ENCODE results near the gene MPHOSPH9. TPM values are rescaled to one million over a fixed set of nuclear protein-coding genes. Genes with fewer than 3 reads are reported as not detected.
"Not testable (repeated sequence)": the region's sequence is repeated elsewhere in the genome, so short reads cannot be mapped to it uniquely, and the experiment has no call there.

MPHOSPH9 gene
- total and polyA plus RNA-seq, 2 of the 4 experiments (the other 2 are of a cell fraction) = 7.6 to 17.0 TPM

DNA sequence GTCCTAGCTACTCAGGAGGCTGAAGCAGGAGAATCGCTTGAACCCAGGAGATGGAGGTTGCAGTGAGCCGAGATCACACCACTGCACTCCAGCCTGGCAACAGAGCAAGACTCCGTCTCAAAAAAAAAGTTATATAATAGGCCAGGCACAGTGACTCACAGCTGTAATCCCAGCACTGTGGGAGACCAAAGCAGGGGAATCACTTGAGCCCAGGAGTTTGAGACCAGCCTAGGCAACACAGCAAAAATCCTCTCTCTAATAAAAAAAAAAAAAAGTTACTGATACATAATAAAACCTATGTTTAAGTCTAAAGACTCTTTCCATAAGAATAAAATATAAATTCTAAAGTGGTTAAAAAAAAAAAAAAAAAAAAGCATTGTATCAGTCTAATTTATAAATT lies 26.1 kb downstream of the MPHOSPH9 start:
- H3K27ac ChIP-seq (ENCODE audit: insufficient read depth, low read length); in situ Hi-C loops (cut with MboI; ENCODE audit: low sequenced_read_pairs); H2BK20ac ChIP-seq (ENCODE audit: low read depth, low read length); BruUV-seq (replicated peaks); H3K23ac ChIP-seq (ENCODE audit: low read depth, low read length); H2AK5ac ChIP-seq (ENCODE audit: low read depth, low read length); H3K4me2 ChIP-seq (ENCODE audit: low read depth, low read length); H3K18ac ChIP-seq (ENCODE audit: low read depth, low read length); CTCF ChIA-PET; H3K9ac ChIP-seq (ENCODE audit: low read depth, low read length); H4K5ac ChIP-seq (ENCODE audit: low read depth, low read length); H3K56ac ChIP-seq (ENCODE audit: extremely low read depth, insufficient read depth, low read length); H2BK15ac ChIP-seq (ENCODE audit: low read depth, low read length); H3K4ac ChIP-seq (ENCODE audit: low read depth, low read length); H2BK5ac ChIP-seq (ENCODE audit: low read depth, low read length, poor library complexity, severe bottlenecking); H2AFZ ChIP-seq (replicated peaks; ENCODE audit: low read length, poor library complexity); H3K4me1 ChIP-seq (ENCODE audit: control insufficient read depth, insufficient read depth, low read length); H3K4me3 ChIP-seq (ENCODE audit: insufficient read depth, low read depth, low read length); H2AK9ac ChIP-seq (replicated peaks; ENCODE audit: low read depth, low read length, poor library complexity); H3K9me1 ChIP-seq (ENCODE audit: insufficient read depth, low read length); H3K9me3 ChIP-seq (ENCODE audit: control insufficient read depth, insufficient read depth, low read length); H3K27me3 ChIP-seq (ENCODE audit: control insufficient read depth, insufficient read depth, low read length); H2BK120ac ChIP-seq (ENCODE audit: low read depth, low read length); H3K79me1 ChIP-seq (ENCODE audit: low read depth in 1 of 2, low read length in 2 of 2); H4K20me1 ChIP-seq (ENCODE audit: insufficient read depth, low read length); H4K91ac ChIP-seq (ENCODE audit: insufficient read depth, low read depth, low read length); H3K14ac ChIP-seq (replicated peaks; ENCODE audit: low read depth, low read length); H4K8ac ChIP-seq (ENCODE audit: low read depth in 2 of 2, low read length in 2 of 2); POLR2A ChIA-PET (ENCODE audit: unreplicated experiment); dilution Hi-C loops (cut with HindIII; ENCODE audit: low sequenced_read_pairs, unreplicated experiment): not testable (repeated sequence)
- 89% methylated on average over 3 of the region's 3 CpGs; no CpG with 5 or more reads in 1 of the 2 experiments for WGBS, 2 experiments (ENCODE audit: extremely low coverage in 2 of 2, insufficient read length in 1 of 2)
- ATAC-seq (ENCODE audit: low read depth) (0 out of 2 replicates have a peak, but pooled peaks have one; percentile 35), DNase-seq (peak; percentile 10)
- intact Hi-C loops (cut with micrococcal nuclease) = loop anchor here (5.0 kb wide), 1 partner anchor 44 kb away; no protein-coding TSS in a partner anchor
- peaks cover 34% of the 10 kb centered on the region for H3K36me3 ChIP-seq (ENCODE audit: control insufficient read depth, insufficient read depth, low read length)

All from IMR-90 (cell line).